Esophagus muscularis mucosa (tissue), 4 donors: ENCODE results near the gene SAMD10. TPM values are rescaled to one million over a fixed set of nuclear protein-coding genes. Genes with fewer than 3 reads are reported as not detected.
A peak's percentile ranks its signal among the peaks of the same experiment; 100 is the strongest.

Source experiments
- DNase-seq: peaks from one replicate; pipeline ENCODE4 v3.0.0-alpha.2; 2017; ENCODE audit errors: extremely low spot score
- H3K27ac ChIP-seq, 4 donors: fragments of 200-600 bp; sonication (generic); replicated peaks in 1 of 4; 1 replicate in 3 of 4; 2 replicates in 1 of 4; pipeline ENCODE4 v1.5.1; 2016 to 2019; ENCODE audit warnings: mild to moderate bottlenecking in 1 of 4
- H3K27me3 ChIP-seq, 4 donors: fragments of 200-600 bp; sonication (generic); one replicate each; pipeline versions ENCODE4 v1.5.1 to v1.6.0; 2016 to 2019
- H3K36me3 ChIP-seq, 4 donors: fragments of 200-600 bp; sonication (generic); one replicate each; pipeline ENCODE4 v1.5.1; 2016 to 2019
- H3K4me1 ChIP-seq, 4 donors: fragments of 200-600 bp; sonication (generic); one replicate each; pipeline ENCODE4 v1.5.1; 2016 to 2019
- H3K4me3 ChIP-seq, 4 donors: fragments of 200-600 bp; sonication (generic); 1 replicate in 2 of 4; 2 replicates in 2 of 4; pipeline ENCODE4 v1.5.1; 2016 to 2019; ENCODE audit warnings: mild to moderate bottlenecking in 4 of 4, moderate library complexity in 1 of 4
- H3K9me3 ChIP-seq, 4 donors: fragments of 200-600 bp; sonication (generic); 1 replicate in 3 of 4; 2 replicates in 1 of 4; pipeline ENCODE4 v1.5.1; 2016 to 2019
- CTCF ChIP-seq, 3 experiments: fragments of 200-600 bp in 2 of 3; fragments of 450-650 bp in 1 of 3; sonication (generic) in 2 of 3; IDR thresholded peaks; one replicate each; pipeline ENCODE4 v1.5.1; 2017 to 2019; ENCODE audit warnings: antibody characterized with exemption in 3 of 3, mild to moderate bottlenecking in 2 of 3, moderate library complexity in 1 of 3
- EP300 ChIP-seq: sonication (generic); formaldehyde crosslinking; IDR thresholded peaks from one replicate; pipeline ENCODE4 v1.6.1; 2017; ENCODE audit warnings: antibody characterized with exemption
- POLR2A ChIP-seq: fragments of 450-650 bp; IDR thresholded peaks from one replicate; pipeline ENCODE4 v1.6.1; 2017; ENCODE audit warnings: antibody characterized with exemption, moderate library complexity, mild to moderate bottlenecking, low read depth
- POLR2AphosphoS5 ChIP-seq, 2 donors: sonication (generic); formaldehyde crosslinking; IDR thresholded peaks; one replicate each; pipeline ENCODE4 v1.6.1; 2017; ENCODE audit warnings: antibody characterized with exemption in 2 of 2
- WGBS: methylation state at CpG from one replicate; pipeline ENCODE4 v1.1.5; 2018; 5-methylcytosine and 5-hydroxymethylcytosine counted together
- intact Hi-C: fragments of 100-400 bp; cut with DNase I; formaldehyde crosslinking; loops from one replicate; pipeline ENCODE4 v1.15.1; 2023
- total RNA-seq, 4 donors: library from RNA; depleted of rRNA; stranded (reverse); fragments of >200 nt; gene quantifications; one replicate each; pipeline versions ENCODE4 v1.1.0 to v1.2.1, GENCODE V29; 2016

SAMD10 gene
- total RNA-seq, 4 donors from 2014 or later = 2.1 to 11.7 (median 4.4) TPM

GRCh38 chr20:63956664-63957003 is 22.8 kb downstream of the SAMD10 start:
- no peak for DNase-seq
- H3K27ac ChIP-seq = peak overlapping the region; percentile 61 to 94 (median 71)
- peak overlapping the region; percentile 93 to 100 (median 94) for H3K4me3 ChIP-seq
- peaks cover 52 to 58% (median 57%) of the 10 kb centered on the region in 4 donors for H3K4me1 ChIP-seq
- no peak for TF ChIP-seq EP300
- no peak for TF ChIP-seq POLR2AphosphoS5 (IDR thresholded peaks at IDR 0.05)
- no peak for TF ChIP-seq CTCF (IDR thresholded peaks at IDR 0.05)
- H3K9me3 ChIP-seq = no peaks in the 10 kb centered on the region
- H3K36me3 ChIP-seq = peaks cover 5 to 33% (median 31%) of the 10 kb centered on the region in 4 donors
- 0% methylated on average over 15 of the region's 15 CpGs for WGBS
- H3K27me3 ChIP-seq = no peaks in the 10 kb centered on the region
- intact Hi-C loops = no loop called here

GRCh38 chr20:63955827-63956663 is 23.4 kb downstream of the SAMD10 start, which contains the start of gene UCKL1:
TSS of gene UCKL1 (minus strand) at chr20:63956416. CDS start at chr20:63956372, 44 bp downstream.
- no peaks in the 10 kb centered on the region for H3K9me3 ChIP-seq
- peaks cover 0 to 27% (median 25%) of the 10 kb centered on the region in 4 donors for H3K36me3 ChIP-seq
- peak within 1 kb of the TSS; percentile 93 to 100 (median 94) for H3K4me3 ChIP-seq
- H3K27me3 ChIP-seq = no peaks in the 10 kb centered on the region
- TF ChIP-seq POLR2A (peak; percentile 66), POLR2AphosphoS5 (IDR thresholded peaks at IDR 0.05) (peak; percentile 82 to 91), CTCF (IDR thresholded peaks at IDR 0.05) (no peak), EP300 (no peak)
- peak within 1 kb of the TSS; percentile 90 to 97 (median 94) for H3K27ac ChIP-seq
- no CpG with 5 or more reads among the region's 105 CpGs for WGBS
- no peak for DNase-seq
- intact Hi-C loops = no loop called here
- peaks cover 58 to 63% (median 63%) of the 10 kb centered on the region in 4 donors for H3K4me1 ChIP-seq

- TF ChIP-seq POLR2AphosphoS5 (IDR thresholded peaks at IDR 0.05) (no peak), CTCF (IDR thresholded peaks at IDR 0.05) (peak; percentile 47 to 54 (median 53)), POLR2A (no peak)
- Histone ChIP-seq H3K4me1 (peaks cover 65 to 70% (median 69%) of the 10 kb centered on the region in 4 donors), H3K27me3 (no peaks in the 10 kb centered on the region), H3K4me3 (peak overlapping the region; percentile 93 to 100 (median 94)), H3K27ac (peak overlapping the region; percentile 90 to 97 (median 94)), H3K36me3 (peaks cover 0 to 21% (median 20%) of the 10 kb centered on the region in 4 donors), H3K9me3 (no peaks in the 10 kb centered on the region)
- intact Hi-C loops = no loop called here
- DNase-seq = no peak
- WGBS = 3% methylated on average over 5 of the region's 31 CpGs
Measured at GRCh38 chr20:63955281-63955826, 24.1 kb downstream of the SAMD10 start.

- 53% methylated on average over 12 of the region's 13 CpGs for WGBS
Measured at GRCh38 chr20:63953764-63954429, 25.5 kb downstream of the SAMD10 start.

More at GRCh38 chr20:63953764-63954429, 25.5 kb downstream of the SAMD10 start:
- DNase-seq = no peak
- Histone ChIP-seq H3K9me3 (no peaks in the 10 kb centered on the region), H3K4me3 (peak overlapping the region in 2 of 4 donors; percentile 93 to 95), H3K27me3 (no peaks in the 10 kb centered on the region), H3K4me1 (peaks cover 79 to 85% (median 84%) of the 10 kb centered on the region in 4 donors), H3K36me3 (peaks cover 0 to 11% (median 6%) of the 10 kb centered on the region in 4 donors), H3K27ac (peak overlapping the region; percentile 86 to 94 (median 92))
- intact Hi-C loops = no loop called here
- TF ChIP-seq POLR2A (no peak), CTCF (IDR thresholded peaks at IDR 0.05) (no peak), EP300 (no peak), POLR2AphosphoS5 (IDR thresholded peaks at IDR 0.05) (no peak)
